Activated CD4-positive, alpha-beta T cell treated with anti-CD3 and anti-CD28 coated beads for 36 hours (primary cell): ENCODE measurements around the gene HCFC1R1. TPM values are rescaled to one million over a fixed set of nuclear protein-coding genes. Genes with fewer than 3 reads are reported as not detected.

Experiments used
- ATAC-seq: fragments of 200-7000 bp; cut with Tn5 transposase; one replicate; pipeline ENCODE4 v1.10.0; 2021; ENCODE audit warnings: mild to moderate bottlenecking, moderate library complexity
- CTCF ChIA-PET: fragments of 350-600 bp; sonication (Branson Sonifier 250); formaldehyde crosslinking; loops from one replicate; lab custom pipeline; 2021; ENCODE audit warnings: antibody characterized with exemption; lab: Charles Lee
- POLR2A ChIA-PET: fragments of 350-600 bp; sonication (Branson Sonifier 250); formaldehyde crosslinking; loops from one replicate; lab custom pipeline; 2021; ENCODE audit warnings: antibody characterized with exemption, inconsistent platforms; lab: Charles Lee
- DNase-seq: peaks from one replicate; pipeline ENCODE4 v3.0.0-alpha.2; 2020
- H3K27ac Mint-ChIP-seq: one replicate; pipeline ENCODE4 v1.8.0; 2021; ENCODE audit warnings: mixed read lengths
- H3K27me3 Mint-ChIP-seq: one replicate; pipeline ENCODE4 v1.8.0; 2021; ENCODE audit warnings: mixed read lengths
- H3K36me3 Mint-ChIP-seq: one replicate; pipeline ENCODE4 v1.8.0; 2021; ENCODE audit warnings: low read depth, mixed read lengths
- H3K4me1 Mint-ChIP-seq: one replicate; pipeline ENCODE4 v1.8.0; 2021; ENCODE audit warnings: mixed read lengths
- H3K4me3 Mint-ChIP-seq: one replicate; pipeline ENCODE4 v1.8.0; 2021; ENCODE audit warnings: mild to moderate bottlenecking, moderate library complexity, mixed read lengths
- H3K9me3 Mint-ChIP-seq: one replicate; pipeline ENCODE4 v1.8.0; 2021; ENCODE audit warnings: low read depth, mixed read lengths
- intact Hi-C, 2 experiments: fragments of 100-400 bp; cut with DNase I in 1 of 2; cut with micrococcal nuclease in 1 of 2; formaldehyde crosslinking; loops; one replicate each; pipeline versions ENCODE4 v1.14.2 to v1.15.1; 2022 to 2024; cut with DNase I, micrococcal nuclease
- total RNA-seq, 2 experiments: library from RNA; stranded (reverse); gene quantifications; one replicate each; pipeline ENCODE4 v1.2.3, GENCODE V29; 2021

The HCFC1R1 gene
- total RNA-seq, 2 experiments from 2014 or later: 30.0 to 30.7 TPM

DNA sequence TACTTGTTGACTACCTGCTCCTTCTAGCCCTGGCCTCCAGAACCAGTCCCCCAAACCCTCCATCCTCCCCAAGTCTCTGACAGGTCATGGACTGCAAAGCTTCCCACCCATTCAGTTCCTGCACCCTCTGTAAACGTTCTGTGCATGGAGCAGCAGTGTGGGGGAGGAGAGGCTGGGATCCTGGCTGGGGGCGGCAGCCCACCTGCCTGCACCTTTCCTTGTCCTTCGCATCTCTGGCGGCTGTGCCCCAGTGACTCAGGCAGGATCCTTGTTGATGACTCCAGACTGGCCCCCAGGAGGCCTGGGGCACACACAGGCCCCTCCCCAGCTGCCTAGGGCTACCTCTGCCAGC is 41.9 kb downstream of the HCFC1R1 start:
- intact Hi-C loops: loop anchor here in 1 of 2 experiments (5.0 kb wide), 1 partner anchor 125 kb away; no protein-coding TSS in a partner anchor
- ATAC-seq (no peak), DNase-seq (no peak)
- CTCF ChIA-PET: interaction anchor here (0.7 to 0.9 kb wide), 3 partner anchors 20 to 50 kb away, joined by 3 read pairs; no protein-coding TSS in a partner anchor
- Mint-ChIP-seq H3K4me1 (peaks cover 6% of the 10 kb centered on the region), H3K27me3 (peaks cover 2% of the 10 kb centered on the region), H3K36me3 (peaks cover 22% of the 10 kb centered on the region), H3K9me3 (no peaks in the 10 kb centered on the region), H3K27ac (peak overlapping the region; percentile 82), H3K4me3 (peak overlapping the region; percentile 87)
- POLR2A ChIA-PET: no interaction called here

DNA sequence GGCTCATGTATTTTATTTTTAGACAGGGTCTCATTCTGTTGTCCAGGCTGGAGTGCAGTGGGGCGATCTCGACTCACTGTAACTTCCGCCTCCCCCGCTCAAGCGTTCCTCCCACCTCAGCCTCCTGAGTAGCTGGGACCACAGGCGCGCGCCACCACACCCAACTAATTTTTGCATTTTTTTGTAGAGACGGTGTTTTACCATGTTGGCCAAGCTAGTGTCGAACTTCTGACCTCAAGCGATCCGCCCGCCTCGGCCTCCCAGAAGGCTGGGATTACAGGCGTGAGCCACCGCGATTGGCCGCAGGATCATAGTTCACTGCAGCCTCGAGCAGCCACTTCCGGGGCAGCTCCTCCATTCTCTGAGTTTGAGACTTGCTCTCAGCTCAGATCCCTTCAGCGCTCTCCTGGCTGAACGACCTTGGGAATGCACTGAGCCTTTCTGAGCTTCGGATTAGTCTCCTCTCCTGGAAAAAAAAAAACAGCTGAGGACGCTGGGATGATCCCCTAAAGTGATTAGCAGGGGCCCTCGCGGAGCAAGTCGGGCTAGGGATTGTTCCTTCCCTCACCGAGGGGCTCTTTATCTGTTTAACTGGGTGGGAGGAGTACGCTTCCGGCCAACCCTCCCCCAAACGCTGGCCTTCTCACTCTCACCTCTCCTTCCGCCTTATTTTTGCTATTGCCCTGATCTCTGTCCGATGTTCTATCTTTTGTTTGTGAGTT is 42.4 kb downstream of the HCFC1R1 start:
- Mint-ChIP-seq H3K36me3 (peaks cover 23% of the 10 kb centered on the region), H3K27ac (peak overlapping the region; percentile 84), H3K4me3 (peak overlapping the region; percentile 87), H3K27me3 (peaks cover 2% of the 10 kb centered on the region), H3K9me3 (no peaks in the 10 kb centered on the region), H3K4me1 (peaks cover 6% of the 10 kb centered on the region)
- intact Hi-C loops: loop anchor here in 1 of 2 experiments (5.0 kb wide), 1 partner anchor 126 kb away; no protein-coding TSS in a partner anchor
- ATAC-seq (no peak), DNase-seq (no peak)
- ChIA-PET CTCF (interaction anchor here (0.7 to 1.7 kb wide), 5 partner anchors 12 to 51 kb away, joined by 3 to 7 read pairs (median 3); partner anchors contain the start of gene PAQR4), POLR2A (no interaction called here)

DNA sequence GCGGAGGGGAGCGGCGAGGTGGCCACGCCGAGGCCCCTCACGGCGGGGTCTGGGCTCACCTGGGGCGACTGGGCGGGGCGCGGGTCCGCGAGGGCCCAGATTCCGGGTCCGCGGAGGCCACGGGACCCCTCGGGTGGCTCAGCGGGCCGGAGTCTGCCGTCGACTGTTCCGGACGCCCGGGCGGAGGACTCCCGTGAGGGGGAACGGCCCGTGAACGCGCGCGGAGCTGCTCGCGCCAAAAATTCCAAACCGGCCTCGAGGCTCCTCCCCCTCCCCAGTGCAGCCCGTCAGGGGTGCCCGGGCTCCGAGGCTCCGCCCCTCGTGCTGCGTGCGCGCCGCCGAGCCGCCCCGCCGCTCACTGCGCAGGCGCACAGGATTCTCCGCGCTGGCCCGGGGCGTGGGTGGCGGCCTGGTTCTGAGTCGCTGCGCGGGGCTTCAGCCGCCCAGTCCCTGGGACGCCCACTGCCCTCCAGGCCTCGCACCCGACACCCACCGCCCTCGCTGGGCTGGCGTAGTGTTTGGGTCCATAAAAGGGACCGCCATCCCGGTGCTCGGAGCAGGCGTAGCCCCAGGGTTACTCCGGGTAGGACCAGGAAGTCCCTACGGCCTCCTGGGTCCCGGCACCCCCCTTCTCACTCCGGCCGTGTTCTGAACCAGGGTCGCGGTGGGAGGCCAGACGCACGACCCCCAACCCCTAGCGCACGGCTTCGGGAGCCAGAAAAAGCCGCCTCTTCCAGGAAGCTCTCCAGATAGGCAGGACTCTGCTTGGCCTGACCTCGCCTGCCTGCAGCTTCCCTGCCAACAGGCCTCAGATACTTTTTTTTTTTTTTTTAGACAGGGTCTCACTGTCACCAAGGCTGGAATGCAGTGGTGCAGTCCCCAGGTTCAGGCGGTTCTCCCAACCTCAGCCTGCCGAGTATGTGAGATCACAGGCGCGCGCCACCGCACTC is 43.2 kb downstream of the HCFC1R1 start, which contains the start of gene PKMYT1:
PKMYT1 (minus strand) TSS at position 220 of the 950 bp plus-strand sequence. CDS start 789 bp downstream, outside the sequence.
- intact Hi-C loops: loop anchor here (1.0 to 5.0 kb wide), 11 partner anchors 10 to 259 kb away; partner anchors contain the start of genes FLYWCH1 (in 1 of the 2), PAQR4 (in 1 of the 2), SRRM2 (in 1 of the 2) and THOC6 (in 1 of the 2)
- ATAC-seq (peak; percentile 91), DNase-seq (peak; percentile 97)
- Mint-ChIP-seq H3K9me3 (no peaks in the 10 kb centered on the region), H3K4me3 (peak within 1 kb of the TSS; percentile 87), H3K27ac (peak within 1 kb of the TSS; percentile 84), H3K27me3 (peaks cover 2% of the 10 kb centered on the region), H3K4me1 (peaks cover 6% of the 10 kb centered on the region), H3K36me3 (peaks cover 27% of the 10 kb centered on the region)
- ChIA-PET POLR2A (interaction anchor here (0.6 to 1.2 kb wide), 3 partner anchors 9 to 110 kb away, joined by 3 to 5 read pairs (median 5); no protein-coding TSS in a partner anchor), CTCF (interaction anchor here (0.8 to 1.7 kb wide), 5 partner anchors 10 to 141 kb away, joined by 3 to 7 read pairs (median 4); partner anchors contain the start of gene PAQR4)

DNA sequence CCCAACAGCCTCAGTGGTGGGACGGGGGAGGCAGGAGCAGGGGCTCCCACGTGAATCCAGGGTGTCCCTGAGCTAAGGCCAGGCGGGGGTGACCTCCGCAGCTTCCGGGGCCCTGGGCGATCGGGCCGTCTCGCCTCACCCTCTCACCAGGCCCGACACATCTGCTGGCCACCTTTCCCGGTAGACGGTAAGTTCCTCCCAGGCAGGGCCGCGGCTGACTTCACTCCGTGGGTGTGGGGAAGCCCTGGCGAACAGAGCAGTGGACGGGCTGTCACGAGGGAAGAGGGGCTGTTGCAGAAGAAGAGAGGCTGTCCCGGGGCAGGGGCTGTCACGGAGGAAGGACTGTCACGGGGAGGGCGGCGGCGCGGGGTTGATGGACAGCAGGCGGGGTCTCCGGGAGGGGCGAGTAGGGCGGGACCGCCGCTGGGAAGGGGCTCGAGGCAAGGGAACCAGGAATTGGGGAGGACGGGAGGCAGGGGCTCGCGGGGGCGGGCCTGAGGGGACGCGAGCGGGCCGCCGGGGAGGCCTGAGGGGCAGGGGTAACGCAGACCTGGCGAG is 44.0 kb downstream of the HCFC1R1 start:
- CTCF ChIA-PET: interaction anchor here (0.8 to 1.7 kb wide), 4 partner anchors 10 to 140 kb away, joined by 3 to 7 read pairs (median 4); no protein-coding TSS in a partner anchor
- Mint-ChIP-seq H3K4me3 (peak overlapping the region; percentile 87), H3K9me3 (no peaks in the 10 kb centered on the region), H3K27ac (peak overlapping the region; percentile 74), H3K27me3 (peaks cover 2% of the 10 kb centered on the region), H3K36me3 (peaks cover 29% of the 10 kb centered on the region), H3K4me1 (peaks cover 6% of the 10 kb centered on the region)
- POLR2A ChIA-PET: interaction anchor here (0.6 to 1.2 kb wide), 2 partner anchors 8 to 111 kb away, joined by 5 read pairs; no protein-coding TSS in a partner anchor
- peak; percentile 5 for ATAC-seq
- intact Hi-C loops: loop anchor here (1.0 to 5.0 kb wide), 11 partner anchors 9 to 258 kb away; partner anchors contain the start of genes FLYWCH1 (in 1 of the 2), PAQR4 (in 1 of the 2), SRRM2 (in 1 of the 2) and THOC6 (in 1 of the 2)
- DNase-seq: peak; percentile 55

DNA sequence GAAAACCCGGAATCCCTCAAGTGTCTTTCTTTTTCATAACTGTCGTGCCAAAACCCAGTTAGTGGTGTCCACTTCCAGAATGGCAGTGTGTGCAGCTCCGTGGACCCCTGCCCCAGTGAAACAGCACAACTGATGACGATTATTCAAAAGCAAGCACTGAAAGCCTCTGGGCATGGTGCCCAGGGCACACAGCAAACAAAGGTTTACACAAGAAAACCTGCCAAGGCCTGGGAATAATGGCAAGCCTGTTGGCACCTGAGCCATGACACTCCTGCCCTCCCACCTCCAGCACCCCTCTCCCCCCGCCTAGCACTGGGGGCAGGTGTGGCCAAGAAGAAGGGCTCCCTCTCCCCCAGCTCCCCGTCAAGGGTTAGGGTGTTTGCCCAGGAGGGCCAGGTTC is 46.3 kb downstream of the HCFC1R1 start:
- CTCF ChIA-PET: interaction anchor here (0.9 to 1.3 kb wide), 3 partner anchors 17 to 66 kb away, joined by 3 to 5 read pairs (median 4); partner anchors contain the start of gene FLYWCH1

DNA sequence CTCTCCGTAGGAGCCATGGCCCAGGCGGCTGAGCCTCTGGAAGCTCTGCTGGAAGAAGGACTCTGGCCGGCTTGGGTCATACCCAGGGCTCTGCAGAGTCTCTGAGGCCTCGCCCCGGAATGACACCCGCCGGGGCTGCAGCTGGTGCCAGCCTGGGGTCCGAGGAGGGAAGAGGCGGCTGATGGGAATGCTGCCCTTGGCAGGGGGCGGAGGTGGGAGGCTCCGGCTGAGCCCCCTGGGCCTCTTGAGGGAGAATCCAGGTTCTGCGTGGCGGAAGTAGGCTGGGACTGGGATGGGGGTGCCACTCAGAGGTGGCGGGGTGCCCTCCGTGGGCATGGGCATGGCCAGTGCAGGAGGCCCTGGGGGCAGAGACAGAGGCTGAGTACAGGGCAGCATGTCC is 47.1 kb downstream of the HCFC1R1 start:
- Mint-ChIP-seq H3K4me1 (peaks cover 1% of the 10 kb centered on the region), H3K9me3 (no peaks in the 10 kb centered on the region), H3K4me3 (no peak overlapping the region), H3K36me3 (peaks cover 41% of the 10 kb centered on the region), H3K27me3 (peaks cover 1% of the 10 kb centered on the region), H3K27ac (no peak overlapping the region)
- ChIA-PET CTCF (interaction anchor here (0.9 to 1.1 kb wide), 2 partner anchors 52 to 65 kb away, joined by 3 to 5 read pairs; partner anchors contain the start of gene FLYWCH1), POLR2A (interaction anchor here (0.9 kb wide), 1 partner anchor 70 kb away, joined by 3 read pairs; no protein-coding TSS in a partner anchor)
- ATAC-seq: no peak
- intact Hi-C loops: no loop called here
- no peak for DNase-seq

More for the DNA sequence above, 46.3 kb downstream of the HCFC1R1 start:
- Mint-ChIP-seq H3K27me3 (peaks cover 2% of the 10 kb centered on the region), H3K27ac (no peak overlapping the region), H3K4me1 (peaks cover 3% of the 10 kb centered on the region), H3K4me3 (no peak overlapping the region), H3K36me3 (peaks cover 38% of the 10 kb centered on the region), H3K9me3 (no peaks in the 10 kb centered on the region)
- DNase-seq (no peak), ATAC-seq (no peak)
- POLR2A ChIA-PET: interaction anchor here (0.9 to 1.1 kb wide), 2 partner anchors 8 to 71 kb away, joined by 3 read pairs; partner anchors contain the start of gene PAQR4
- intact Hi-C loops: no loop called here

DNA sequence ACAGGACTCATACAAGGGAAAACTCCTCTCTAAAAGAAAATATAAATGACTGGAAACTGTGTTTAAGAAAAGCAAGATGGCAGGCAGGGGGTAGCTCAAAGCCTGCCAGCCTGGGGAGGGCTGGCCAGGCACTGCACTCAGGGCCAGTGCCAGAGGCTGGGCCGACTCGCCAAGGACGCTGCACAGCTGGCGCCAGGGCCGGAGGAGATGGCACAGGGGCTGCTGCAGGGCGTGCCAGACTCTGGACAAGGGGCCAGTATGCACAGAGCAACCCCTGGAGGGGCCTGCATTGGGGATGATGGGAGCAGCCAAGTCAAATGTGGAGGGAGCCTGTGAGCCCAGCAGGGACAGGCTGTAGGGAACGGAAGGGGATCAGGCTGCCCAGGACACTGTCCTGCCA is 47.5 kb downstream of the HCFC1R1 start:
- no peaks in the 10 kb centered on the region for H3K27me3 Mint-ChIP-seq
- no peaks in the 10 kb centered on the region for H3K9me3 Mint-ChIP-seq
- intact Hi-C loops: no loop called here
- POLR2A ChIA-PET: no interaction called here
- no peak for DNase-seq
- H3K27ac Mint-ChIP-seq: no peak overlapping the region
- no peak overlapping the region for H3K4me3 Mint-ChIP-seq
- ATAC-seq: no peak
- CTCF ChIA-PET: no interaction called here
- H3K36me3 Mint-ChIP-seq: peaks cover 43% of the 10 kb centered on the region
- H3K4me1 Mint-ChIP-seq: peaks cover under 1% of the 10 kb centered on the region

DNA sequence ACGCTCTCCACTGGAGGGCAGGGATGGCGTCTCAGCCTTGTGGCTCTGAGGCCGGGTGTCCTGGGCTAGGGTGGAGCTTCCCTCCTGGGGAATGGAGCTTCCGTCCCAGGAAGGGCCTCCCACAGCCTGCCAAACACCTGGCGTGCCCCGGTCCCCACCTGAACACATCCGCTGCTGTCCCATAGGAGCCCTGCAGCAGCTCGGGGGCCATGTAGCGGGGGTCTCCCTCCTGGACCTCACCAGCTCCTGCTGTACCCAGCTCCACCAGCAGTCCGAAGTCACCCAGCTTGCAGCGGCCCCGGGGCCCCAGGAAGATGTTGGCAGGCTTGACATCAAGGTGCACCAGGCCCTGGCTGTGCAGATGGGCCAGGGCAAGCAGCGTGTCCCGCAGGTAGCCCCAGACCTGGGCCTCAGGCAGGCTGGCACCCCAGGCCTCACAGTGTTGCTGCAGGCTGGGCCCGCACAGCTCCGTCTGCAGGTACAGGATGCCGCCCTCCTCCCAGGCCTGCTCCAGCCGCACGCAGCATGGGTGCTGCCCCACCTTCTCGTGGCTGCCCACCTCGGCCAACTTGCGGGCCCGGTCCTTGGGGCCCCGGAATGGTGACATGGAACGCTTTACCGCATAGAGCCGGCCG is 48.5 kb downstream of the HCFC1R1 start:
- ATAC-seq (no peak), DNase-seq (no peak)
- no peaks in the 10 kb centered on the region for H3K9me3 Mint-ChIP-seq
- ChIA-PET CTCF (interaction anchor here (0.6 to 1.1 kb wide), 2 partner anchors 9 to 29 kb away, joined by 3 read pairs; no protein-coding TSS in a partner anchor), POLR2A (no interaction called here)
- H3K4me3 Mint-ChIP-seq: no peak overlapping the region
- intact Hi-C loops: no loop called here
- peaks cover 45% of the 10 kb centered on the region for H3K36me3 Mint-ChIP-seq
- no peak overlapping the region for H3K27ac Mint-ChIP-seq
- no peaks in the 10 kb centered on the region for H3K27me3 Mint-ChIP-seq
- peaks cover 8% of the 10 kb centered on the region for H3K4me1 Mint-ChIP-seq

DNA sequence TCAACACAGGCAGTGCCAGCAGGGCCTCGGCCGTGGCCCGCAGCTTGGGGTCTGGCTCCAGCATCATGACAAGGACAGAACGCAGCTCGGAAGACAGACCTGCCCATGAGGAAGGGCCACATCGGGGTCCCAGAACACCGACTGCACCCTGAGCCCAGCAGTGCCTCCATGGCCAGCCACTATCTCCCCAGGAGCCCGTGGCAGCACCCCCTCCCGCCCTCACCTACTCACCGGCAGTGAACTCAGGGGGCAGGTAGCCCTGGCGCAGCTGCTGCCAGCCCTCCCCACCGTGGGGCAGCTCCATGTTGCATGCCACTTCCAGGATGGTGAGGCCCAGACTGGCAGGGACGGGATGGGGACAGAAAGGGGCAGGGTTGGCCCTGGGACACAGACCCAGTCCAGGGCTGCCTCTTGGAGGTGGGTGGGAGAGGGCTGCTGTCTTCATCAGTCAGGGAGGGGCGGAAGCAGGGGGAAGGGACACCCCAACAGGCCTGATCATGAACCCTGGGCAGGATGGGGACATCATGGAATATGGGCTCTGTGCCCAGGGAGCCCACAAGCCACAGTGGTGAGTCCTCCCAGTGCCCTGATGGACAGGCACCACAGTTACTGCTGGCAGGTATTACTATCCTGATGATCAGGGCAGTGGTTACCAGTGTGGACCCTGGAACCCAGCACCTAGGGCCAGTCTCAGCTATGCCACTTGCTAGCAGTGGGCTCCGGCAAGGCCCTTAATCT is 49.3 kb downstream of the HCFC1R1 start:
- POLR2A ChIA-PET: no interaction called here

More for the DNA sequence above, 49.3 kb downstream of the HCFC1R1 start:
- Mint-ChIP-seq H3K9me3 (no peaks in the 10 kb centered on the region), H3K27me3 (no peaks in the 10 kb centered on the region), H3K4me3 (no peak overlapping the region), H3K36me3 (peaks cover 42% of the 10 kb centered on the region), H3K27ac (no peak overlapping the region), H3K4me1 (peaks cover 8% of the 10 kb centered on the region)
- ATAC-seq: no peak
- intact Hi-C loops: loop anchor here in 1 of 2 experiments (5.0 kb wide), 1 partner anchor 48 kb away; the partner anchor contains the start of genes HCFC1R1, THOC6 and TNFRSF12A
- CTCF ChIA-PET: interaction anchor here (0.6 to 1.1 kb wide), 3 partner anchors 10 to 53 kb away, joined by 3 read pairs; no protein-coding TSS in a partner anchor
- DNase-seq: no peak
